ENCODE results near the gene SCAPER.

Gene SCAPER

GRCh38 chr15:76341366-76342057 is 563.6 kb downstream of the SCAPER start:
- Mint-ChIP-seq H3K4me3 (peak overlapping the region; percentile 57), H3K27ac (no peak overlapping the region), H3K9me3 (no peaks in the 10 kb centered on the region), H3K36me3 (ENCODE audit: low read depth) (no peaks in the 10 kb centered on the region), H3K4me1 (peaks cover 57% of the 10 kb centered on the region), H3K27me3 (peaks cover 78% of the 10 kb centered on the region)
- ATAC-seq (no peak), DNase-seq (peak; percentile 17)

- ATAC-seq (peak; percentile 53), DNase-seq (peak; percentile 57)
- Mint-ChIP-seq H3K27ac (no peak overlapping the region), H3K4me1 (peaks cover 59% of the 10 kb centered on the region), H3K4me3 (peak overlapping the region; percentile 80), H3K27me3 (peaks cover 81% of the 10 kb centered on the region), H3K36me3 (ENCODE audit: low read depth) (no peaks in the 10 kb centered on the region), H3K9me3 (no peaks in the 10 kb centered on the region)
These were observed 564.3 kb downstream of the SCAPER start for GRCh38 chr15:76340803-76341365.

DNA sequence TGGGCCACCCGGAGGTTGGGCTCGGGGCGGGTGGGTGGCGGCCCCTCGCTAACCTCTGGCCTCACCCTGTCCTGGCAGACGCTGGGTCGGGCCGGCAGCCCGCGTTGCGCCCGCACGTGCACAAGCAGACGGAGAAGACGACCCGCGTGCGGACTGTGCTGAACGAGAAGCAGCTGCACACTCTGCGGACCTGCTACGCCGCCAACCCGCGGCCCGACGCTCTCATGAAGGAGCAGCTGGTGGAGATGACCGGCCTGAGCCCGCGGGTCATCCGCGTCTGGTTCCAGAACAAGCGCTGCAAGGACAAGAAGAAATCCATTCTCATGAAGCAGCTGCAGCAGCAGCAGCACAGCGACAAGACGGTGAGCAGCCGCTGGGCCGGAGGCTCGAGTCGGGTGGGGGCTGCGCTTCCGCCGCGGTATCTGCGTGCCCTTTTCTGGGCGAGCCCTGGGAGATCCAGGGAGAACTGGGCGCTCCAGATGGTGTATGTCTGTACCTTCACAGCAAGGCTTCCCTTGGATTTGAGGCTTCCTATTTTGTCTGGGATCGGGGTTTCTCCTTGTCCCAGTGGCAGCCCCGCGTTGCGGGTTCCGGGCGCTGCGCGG is 564.8 kb downstream of the SCAPER start:
- H3K27ac Mint-ChIP-seq: no peak overlapping the region
- H3K4me1 Mint-ChIP-seq: peaks cover 61% of the 10 kb centered on the region
- peak overlapping the region; percentile 80 for H3K4me3 Mint-ChIP-seq
- ATAC-seq (no peak), DNase-seq (peak; percentile 32)
- no peaks in the 10 kb centered on the region for H3K36me3 Mint-ChIP-seq (ENCODE audit: low read depth)
- peaks cover 81% of the 10 kb centered on the region for H3K27me3 Mint-ChIP-seq
- no peaks in the 10 kb centered on the region for H3K9me3 Mint-ChIP-seq

DNA sequence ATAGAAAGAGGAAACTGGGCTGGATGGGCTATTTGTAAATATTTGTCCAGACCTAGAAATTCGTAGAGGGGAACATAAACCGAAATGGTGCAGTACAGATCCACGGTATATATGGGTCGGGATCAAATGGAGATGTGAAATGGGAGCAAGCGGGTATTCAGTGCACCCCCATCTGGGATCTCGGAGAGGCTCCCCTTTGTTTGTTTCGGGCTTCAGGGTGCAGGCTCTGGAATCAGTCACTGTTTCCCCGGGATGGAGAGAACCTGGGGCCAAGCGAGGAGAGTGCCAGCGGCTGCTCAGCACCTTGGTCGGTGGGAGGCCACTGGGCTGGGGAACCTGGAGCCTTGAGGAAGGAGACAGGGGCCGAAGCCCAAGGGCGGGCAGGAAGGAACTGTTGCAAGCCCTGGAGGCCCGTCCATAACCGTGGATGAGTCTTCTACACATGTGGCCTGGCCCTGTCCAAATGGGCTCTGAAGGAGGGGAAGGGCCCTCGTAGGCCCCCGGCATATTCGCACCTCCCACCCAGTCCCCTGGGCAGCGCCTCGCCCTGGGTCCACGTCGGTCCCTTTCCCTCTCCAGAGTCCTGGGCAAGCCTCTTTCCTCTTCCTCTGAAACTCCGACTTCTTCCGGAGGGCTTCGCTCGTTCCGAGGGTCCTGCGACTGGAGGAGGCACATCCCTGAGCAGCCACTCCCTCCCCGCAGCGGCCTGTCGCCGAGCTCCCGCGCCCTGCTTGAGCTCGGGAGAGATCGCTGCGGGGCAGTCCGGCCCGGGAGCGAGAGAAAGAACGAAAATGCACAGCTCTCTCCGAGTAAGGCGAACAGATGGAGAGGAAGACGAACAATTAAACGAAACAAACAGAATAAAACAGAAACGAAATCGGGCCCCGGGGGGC is 565.6 kb downstream of the SCAPER start:
- Mint-ChIP-seq H3K27ac (peak overlapping the region; percentile 14), H3K36me3 (ENCODE audit: low read depth) (no peaks in the 10 kb centered on the region), H3K4me3 (peak overlapping the region; percentile 80), H3K4me1 (peaks cover 64% of the 10 kb centered on the region), H3K27me3 (peaks cover 83% of the 10 kb centered on the region), H3K9me3 (no peaks in the 10 kb centered on the region)
- peak; percentile 17 for DNase-seq
- ATAC-seq: no peak

DNA sequence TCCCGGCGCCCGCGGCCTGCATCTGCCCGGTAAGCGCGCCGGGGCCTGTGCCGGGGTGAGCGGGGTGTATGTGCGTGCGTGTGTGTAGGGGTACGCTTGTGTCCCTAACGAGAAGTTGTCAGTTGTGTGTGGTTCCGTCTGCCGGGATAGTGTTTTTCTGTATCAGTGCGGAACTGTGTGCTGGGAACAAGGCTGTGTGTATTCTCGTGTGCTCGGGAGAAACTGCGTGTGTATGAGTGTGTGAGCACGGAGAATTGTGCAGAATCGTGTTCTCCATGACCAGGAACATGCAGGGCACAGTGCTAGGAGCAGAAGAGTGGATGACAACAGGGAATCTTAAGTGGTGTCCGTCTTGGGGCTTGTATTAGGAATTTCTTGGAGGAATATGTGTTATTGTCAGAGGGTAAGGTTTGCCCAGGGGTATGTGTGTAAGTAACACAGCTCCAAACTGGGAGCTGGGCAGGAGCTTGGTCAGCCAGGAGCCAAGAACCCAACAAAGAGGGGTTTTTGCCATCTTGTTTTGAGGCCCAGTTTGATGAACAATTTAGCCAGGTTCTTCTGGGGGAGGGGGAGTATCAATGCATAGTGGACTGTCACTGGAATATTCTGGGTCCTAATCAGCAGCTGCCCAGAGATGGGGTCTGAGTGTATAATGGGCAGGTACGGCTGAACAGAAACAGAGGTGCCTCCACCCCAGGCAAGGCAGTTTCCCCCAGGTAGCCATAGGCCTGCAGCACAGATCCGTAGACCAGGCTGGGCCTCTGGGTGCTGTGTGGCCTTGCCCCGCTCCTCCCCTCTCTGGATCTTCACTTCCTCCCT is 566.4 kb downstream of the SCAPER start:
- no peak overlapping the region for H3K27ac Mint-ChIP-seq

DNA sequence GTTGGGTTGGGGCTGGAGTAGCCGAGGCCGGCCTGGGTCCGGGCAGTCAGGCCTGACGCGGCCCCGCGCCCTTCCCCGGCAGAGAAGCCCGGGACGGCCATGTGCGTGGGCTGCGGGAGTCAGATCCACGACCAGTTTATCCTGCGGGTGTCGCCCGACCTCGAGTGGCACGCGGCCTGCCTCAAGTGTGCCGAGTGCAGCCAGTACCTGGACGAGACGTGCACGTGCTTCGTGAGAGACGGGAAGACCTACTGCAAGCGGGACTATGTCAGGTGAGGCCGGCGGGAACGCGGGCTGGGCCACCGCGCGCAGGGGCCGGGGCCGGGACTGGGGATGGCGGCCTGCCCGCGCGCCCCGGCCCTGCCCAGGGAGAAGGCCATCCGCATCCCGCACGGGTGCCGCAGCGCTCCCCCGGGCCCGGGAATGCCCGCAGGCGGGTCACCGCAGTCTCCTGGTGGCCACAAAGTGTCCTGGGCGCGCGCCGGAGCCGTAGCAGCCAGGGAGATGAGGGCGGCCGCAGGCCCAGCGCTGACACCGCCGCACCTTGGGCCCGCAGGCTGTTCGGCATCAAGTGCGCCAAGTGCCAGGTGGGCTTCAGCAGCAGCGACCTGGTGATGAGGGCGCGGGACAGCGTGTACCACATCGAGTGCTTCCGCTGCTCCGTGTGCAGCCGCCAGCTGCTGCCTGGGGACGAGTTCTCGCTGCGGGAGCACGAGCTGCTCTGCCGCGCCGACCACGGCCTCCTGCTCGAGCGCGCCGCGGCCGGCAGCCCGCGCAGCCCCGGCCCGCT is 567.2 kb downstream of the SCAPER start:
- Mint-ChIP-seq H3K4me1 (peaks cover 56% of the 10 kb centered on the region), H3K27ac (no peak overlapping the region), H3K27me3 (peaks cover 80% of the 10 kb centered on the region), H3K4me3 (peak overlapping the region; percentile 45), H3K36me3 (ENCODE audit: low read depth) (no peaks in the 10 kb centered on the region), H3K9me3 (no peaks in the 10 kb centered on the region)
- DNase-seq (no peak), ATAC-seq (no peak)

More for the DNA sequence above, 566.4 kb downstream of the SCAPER start:
- Mint-ChIP-seq H3K9me3 (no peaks in the 10 kb centered on the region), H3K4me1 (peaks cover 62% of the 10 kb centered on the region), H3K27me3 (peaks cover 81% of the 10 kb centered on the region), H3K4me3 (peak overlapping the region; percentile 80), H3K36me3 (ENCODE audit: low read depth) (no peaks in the 10 kb centered on the region)
- DNase-seq (no peak), ATAC-seq (no peak)

DNA sequence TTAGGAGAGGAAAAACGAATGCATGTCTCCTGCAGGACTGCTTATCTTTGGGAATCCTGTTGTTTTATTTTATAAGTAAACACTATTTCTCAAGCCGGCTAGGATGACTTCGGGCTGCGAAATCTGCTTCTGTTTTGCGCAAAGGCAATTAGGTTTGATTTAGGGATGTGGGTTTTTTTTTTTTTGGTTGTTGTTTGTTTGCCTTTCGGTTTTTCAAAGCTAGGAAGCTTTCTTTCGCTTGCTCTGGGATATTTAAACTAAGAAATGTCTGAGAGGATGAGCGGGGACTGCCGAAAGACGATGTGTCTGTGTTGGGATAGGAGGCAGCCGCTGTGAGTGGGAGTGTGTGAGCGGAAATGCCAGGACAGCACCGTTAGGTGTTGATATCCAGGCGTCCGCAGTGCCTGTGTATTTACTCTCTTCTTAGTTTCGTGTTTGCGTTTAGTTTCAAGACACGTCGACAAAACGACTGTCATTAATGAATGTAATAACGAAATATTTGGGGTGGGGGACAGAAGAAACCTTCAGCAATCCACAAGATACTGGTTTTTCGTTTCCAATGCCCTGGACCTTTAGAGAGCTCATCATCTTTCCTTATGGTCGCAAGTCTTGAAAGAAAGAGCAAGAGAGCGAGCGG is 568.0 kb downstream of the SCAPER start:
- Mint-ChIP-seq H3K4me3 (peak overlapping the region; percentile 69), H3K9me3 (no peaks in the 10 kb centered on the region), H3K36me3 (ENCODE audit: low read depth) (no peaks in the 10 kb centered on the region), H3K4me1 (peaks cover 55% of the 10 kb centered on the region), H3K27me3 (peaks cover 84% of the 10 kb centered on the region), H3K27ac (peak overlapping the region; percentile 23)
- DNase-seq (no peak), ATAC-seq (no peak)

- Mint-ChIP-seq H3K36me3 (ENCODE audit: low read depth) (no peaks in the 10 kb centered on the region), H3K4me1 (peaks cover 48% of the 10 kb centered on the region), H3K9me3 (no peaks in the 10 kb centered on the region), H3K4me3 (peak within 1 kb of the TSS; percentile 69), H3K27ac (peak within 1 kb of the TSS; percentile 59), H3K27me3 (peaks cover 77% of the 10 kb centered on the region)
- ATAC-seq (peak; percentile 47), DNase-seq (peak; percentile 79)
These were observed 568.7 kb downstream of the SCAPER start, which contains the start of gene ISL2 for GRCh38 chr15:76336254-76337058. Gene ISL2, plus strand, starts transcription at chr15:76336773. Its CDS starts 111 bp downstream, at chr15:76336884.

- peak overlapping the region; percentile 69 for H3K4me3 Mint-ChIP-seq
- peak overlapping the region; percentile 59 for H3K27ac Mint-ChIP-seq
- no peaks in the 10 kb centered on the region for H3K9me3 Mint-ChIP-seq
- ATAC-seq (no peak), DNase-seq (no peak)
- peaks cover 43% of the 10 kb centered on the region for H3K4me1 Mint-ChIP-seq
- H3K27me3 Mint-ChIP-seq: peaks cover 74% of the 10 kb centered on the region
- H3K36me3 Mint-ChIP-seq (ENCODE audit: low read depth): no peaks in the 10 kb centered on the region
These were observed 569.6 kb downstream of the SCAPER start for GRCh38 chr15:76335307-76336253.

GRCh38 chr15:76334438-76335306 is 570.5 kb downstream of the SCAPER start:
- DNase-seq (no peak), ATAC-seq (no peak)
- H3K27ac Mint-ChIP-seq: no peak overlapping the region
- no peaks in the 10 kb centered on the region for H3K36me3 Mint-ChIP-seq (ENCODE audit: low read depth)
- peak overlapping the region; percentile 69 for H3K4me3 Mint-ChIP-seq
- no peaks in the 10 kb centered on the region for H3K9me3 Mint-ChIP-seq
- peaks cover 34% of the 10 kb centered on the region for H3K4me1 Mint-ChIP-seq
- H3K27me3 Mint-ChIP-seq: peaks cover 72% of the 10 kb centered on the region

Data from activated naive CD8-positive, alpha-beta T cell treated with anti-CD3 and anti-CD28 coated beads, Interleukin-2, amount 50 U/mL, for 24 hours (primary cell).